22Rv1 (cell line): ENCODE data around the gene SYN1.

Experiments used
- ZFX ChIP-seq: fragments of 450-650 bp; IDR thresholded peaks from 2 replicates; pipeline ENCODE4 v1.6.1; 2017; ENCODE audit warnings: antibody characterized with exemption, borderline replicate concordance
- TF ChIP-seq, protein P1 (sequence below): fragments of 450-650 bp; IDR thresholded peaks from 2 replicates; pipeline ENCODE4 v1.5.1; 2017; ENCODE audit warnings: mild to moderate bottlenecking

DNA sequence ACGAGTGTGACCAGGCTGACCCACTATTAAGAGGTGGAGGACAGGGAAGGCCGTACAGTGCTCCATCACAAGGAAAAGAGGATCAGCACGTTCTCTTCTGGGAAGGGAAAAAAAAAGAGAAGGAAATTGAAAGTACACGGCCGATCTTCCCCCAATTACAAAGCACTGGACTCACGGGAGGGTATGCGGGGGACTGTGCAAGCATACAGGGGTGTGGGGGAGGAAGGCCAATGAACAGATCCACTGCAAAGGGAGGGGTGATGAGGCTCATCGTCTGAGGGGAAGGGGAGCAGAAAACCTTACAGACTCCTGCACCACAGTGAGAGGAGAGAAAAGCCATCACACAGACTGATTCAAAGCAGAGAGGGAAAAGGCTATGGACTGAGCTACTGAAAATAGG, 29.6 kb upstream of the SYN1 start:
- TF ChIP-seq, protein P1, sequence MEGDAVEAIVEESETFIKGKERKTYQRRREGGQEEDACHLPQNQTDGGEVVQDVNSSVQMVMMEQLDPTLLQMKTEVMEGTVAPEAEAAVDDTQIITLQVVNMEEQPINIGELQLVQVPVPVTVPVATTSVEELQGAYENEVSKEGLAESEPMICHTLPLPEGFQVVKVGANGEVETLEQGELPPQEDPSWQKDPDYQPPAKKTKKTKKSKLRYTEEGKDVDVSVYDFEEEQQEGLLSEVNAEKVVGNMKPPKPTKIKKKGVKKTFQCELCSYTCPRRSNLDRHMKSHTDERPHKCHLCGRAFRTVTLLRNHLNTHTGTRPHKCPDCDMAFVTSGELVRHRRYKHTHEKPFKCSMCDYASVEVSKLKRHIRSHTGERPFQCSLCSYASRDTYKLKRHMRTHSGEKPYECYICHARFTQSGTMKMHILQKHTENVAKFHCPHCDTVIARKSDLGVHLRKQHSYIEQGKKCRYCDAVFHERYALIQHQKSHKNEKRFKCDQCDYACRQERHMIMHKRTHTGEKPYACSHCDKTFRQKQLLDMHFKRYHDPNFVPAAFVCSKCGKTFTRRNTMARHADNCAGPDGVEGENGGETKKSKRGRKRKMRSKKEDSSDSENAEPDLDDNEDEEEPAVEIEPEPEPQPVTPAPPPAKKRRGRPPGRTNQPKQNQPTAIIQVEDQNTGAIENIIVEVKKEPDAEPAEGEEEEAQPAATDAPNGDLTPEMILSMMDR = no peak
- TF ChIP-seq ZFX = no peak
